ENCODE measurements around the gene HOMER3.

DNA sequence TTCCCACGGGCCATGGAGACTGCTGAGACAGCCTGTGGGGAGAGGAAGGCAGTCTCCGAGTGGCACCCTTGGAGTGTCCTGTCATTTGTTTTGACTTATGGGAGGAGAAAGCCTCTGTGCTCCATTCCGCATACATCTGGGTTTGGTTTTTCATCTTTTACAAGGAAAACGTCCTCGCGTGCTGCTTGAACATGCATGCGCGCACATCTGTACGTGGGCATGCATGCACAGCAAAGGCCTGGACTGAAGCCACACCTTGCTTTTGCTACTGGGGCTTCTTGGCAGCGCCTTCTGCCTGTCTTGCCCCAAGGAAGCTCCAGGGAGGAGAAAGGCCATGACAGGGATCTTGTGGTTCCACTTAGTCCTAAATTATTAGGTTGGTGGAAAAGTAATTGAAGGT, 48.3 kb upstream of the HOMER3 start:
- TF ChIP-seq, protein P1, sequence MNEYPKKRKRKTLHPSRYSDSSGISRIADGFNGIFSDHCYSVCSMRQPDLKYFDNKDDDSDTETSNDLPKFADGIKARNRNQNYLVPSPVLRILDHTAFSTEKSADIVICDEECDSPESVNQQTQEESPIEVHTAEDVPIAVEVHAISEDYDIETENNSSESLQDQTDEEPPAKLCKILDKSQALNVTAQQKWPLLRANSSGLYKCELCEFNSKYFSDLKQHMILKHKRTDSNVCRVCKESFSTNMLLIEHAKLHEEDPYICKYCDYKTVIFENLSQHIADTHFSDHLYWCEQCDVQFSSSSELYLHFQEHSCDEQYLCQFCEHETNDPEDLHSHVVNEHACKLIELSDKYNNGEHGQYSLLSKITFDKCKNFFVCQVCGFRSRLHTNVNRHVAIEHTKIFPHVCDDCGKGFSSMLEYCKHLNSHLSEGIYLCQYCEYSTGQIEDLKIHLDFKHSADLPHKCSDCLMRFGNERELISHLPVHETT (tag by site-specific recombination; IDR thresholded peaks at IDR 0.05) = no peak
- no peak for TF ChIP-seq ZNF530 (tag by site-specific recombination; IDR thresholded peaks at IDR 0.05; ENCODE audit: low read depth)
- TF ChIP-seq, protein P2, sequence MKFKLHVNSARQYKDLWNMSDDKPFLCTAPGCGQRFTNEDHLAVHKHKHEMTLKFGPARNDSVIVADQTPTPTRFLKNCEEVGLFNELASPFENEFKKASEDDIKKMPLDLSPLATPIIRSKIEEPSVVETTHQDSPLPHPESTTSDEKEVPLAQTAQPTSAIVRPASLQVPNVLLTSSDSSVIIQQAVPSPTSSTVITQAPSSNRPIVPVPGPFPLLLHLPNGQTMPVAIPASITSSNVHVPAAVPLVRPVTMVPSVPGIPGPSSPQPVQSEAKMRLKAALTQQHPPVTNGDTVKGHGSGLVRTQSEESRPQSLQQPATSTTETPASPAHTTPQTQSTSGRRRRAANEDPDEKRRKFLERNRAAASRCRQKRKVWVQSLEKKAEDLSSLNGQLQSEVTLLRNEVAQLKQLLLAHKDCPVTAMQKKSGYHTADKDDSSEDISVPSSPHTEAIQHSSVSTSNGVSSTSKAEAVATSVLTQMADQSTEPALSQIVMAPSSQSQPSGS (tag by site-specific recombination; IDR thresholded peaks at IDR 0.05; ENCODE audit: low read depth) = no peak
- TF ChIP-seq, protein P3, sequence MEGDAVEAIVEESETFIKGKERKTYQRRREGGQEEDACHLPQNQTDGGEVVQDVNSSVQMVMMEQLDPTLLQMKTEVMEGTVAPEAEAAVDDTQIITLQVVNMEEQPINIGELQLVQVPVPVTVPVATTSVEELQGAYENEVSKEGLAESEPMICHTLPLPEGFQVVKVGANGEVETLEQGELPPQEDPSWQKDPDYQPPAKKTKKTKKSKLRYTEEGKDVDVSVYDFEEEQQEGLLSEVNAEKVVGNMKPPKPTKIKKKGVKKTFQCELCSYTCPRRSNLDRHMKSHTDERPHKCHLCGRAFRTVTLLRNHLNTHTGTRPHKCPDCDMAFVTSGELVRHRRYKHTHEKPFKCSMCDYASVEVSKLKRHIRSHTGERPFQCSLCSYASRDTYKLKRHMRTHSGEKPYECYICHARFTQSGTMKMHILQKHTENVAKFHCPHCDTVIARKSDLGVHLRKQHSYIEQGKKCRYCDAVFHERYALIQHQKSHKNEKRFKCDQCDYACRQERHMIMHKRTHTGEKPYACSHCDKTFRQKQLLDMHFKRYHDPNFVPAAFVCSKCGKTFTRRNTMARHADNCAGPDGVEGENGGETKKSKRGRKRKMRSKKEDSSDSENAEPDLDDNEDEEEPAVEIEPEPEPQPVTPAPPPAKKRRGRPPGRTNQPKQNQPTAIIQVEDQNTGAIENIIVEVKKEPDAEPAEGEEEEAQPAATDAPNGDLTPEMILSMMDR (tag by site-specific recombination; IDR thresholded peaks at IDR 0.05) = no peak
- no peak for TF ChIP-seq ZNF302 (tag by site-specific recombination; IDR thresholded peaks at IDR 0.05; ENCODE audit: low read depth)
- TF ChIP-seq ZBTB1 (tag by site-specific recombination; IDR thresholded peaks at IDR 0.05) = no peak
- no peak for TF ChIP-seq MZF1 (tag by site-specific recombination; IDR thresholded peaks at IDR 0.05; ENCODE audit: borderline replicate concordance)
- TF ChIP-seq, protein P4, sequence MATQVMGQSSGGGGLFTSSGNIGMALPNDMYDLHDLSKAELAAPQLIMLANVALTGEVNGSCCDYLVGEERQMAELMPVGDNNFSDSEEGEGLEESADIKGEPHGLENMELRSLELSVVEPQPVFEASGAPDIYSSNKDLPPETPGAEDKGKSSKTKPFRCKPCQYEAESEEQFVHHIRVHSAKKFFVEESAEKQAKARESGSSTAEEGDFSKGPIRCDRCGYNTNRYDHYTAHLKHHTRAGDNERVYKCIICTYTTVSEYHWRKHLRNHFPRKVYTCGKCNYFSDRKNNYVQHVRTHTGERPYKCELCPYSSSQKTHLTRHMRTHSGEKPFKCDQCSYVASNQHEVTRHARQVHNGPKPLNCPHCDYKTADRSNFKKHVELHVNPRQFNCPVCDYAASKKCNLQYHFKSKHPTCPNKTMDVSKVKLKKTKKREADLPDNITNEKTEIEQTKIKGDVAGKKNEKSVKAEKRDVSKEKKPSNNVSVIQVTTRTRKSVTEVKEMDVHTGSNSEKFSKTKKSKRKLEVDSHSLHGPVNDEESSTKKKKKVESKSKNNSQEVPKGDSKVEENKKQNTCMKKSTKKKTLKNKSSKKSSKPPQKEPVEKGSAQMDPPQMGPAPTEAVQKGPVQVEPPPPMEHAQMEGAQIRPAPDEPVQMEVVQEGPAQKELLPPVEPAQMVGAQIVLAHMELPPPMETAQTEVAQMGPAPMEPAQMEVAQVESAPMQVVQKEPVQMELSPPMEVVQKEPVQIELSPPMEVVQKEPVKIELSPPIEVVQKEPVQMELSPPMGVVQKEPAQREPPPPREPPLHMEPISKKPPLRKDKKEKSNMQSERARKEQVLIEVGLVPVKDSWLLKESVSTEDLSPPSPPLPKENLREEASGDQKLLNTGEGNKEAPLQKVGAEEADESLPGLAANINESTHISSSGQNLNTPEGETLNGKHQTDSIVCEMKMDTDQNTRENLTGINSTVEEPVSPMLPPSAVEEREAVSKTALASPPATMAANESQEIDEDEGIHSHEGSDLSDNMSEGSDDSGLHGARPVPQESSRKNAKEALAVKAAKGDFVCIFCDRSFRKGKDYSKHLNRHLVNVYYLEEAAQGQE (tag by site-specific recombination; IDR thresholded peaks at IDR 0.05) = no peak
- TF ChIP-seq HOXA7 (CRISPR knock-in tag; IDR thresholded peaks at IDR 0.05; ENCODE audit: borderline replicate concordance) = no peak
- TF ChIP-seq RBAK (tag by site-specific recombination; IDR thresholded peaks at IDR 0.05) = no peak
- no peak for TF ChIP-seq ZNF274 (IDR thresholded peaks at IDR 0.05; ENCODE audit: low read length)
- TF ChIP-seq ZNF274 (tag by site-specific recombination; IDR thresholded peaks at IDR 0.05; ENCODE audit: borderline replicate concordance) = no peak
- no peak for TF ChIP-seq ZNF112 (tag by site-specific recombination; IDR thresholded peaks at IDR 0.05)
- no peak for TF ChIP-seq ZNF561 (tag by site-specific recombination; IDR thresholded peaks at IDR 0.05; ENCODE audit: borderline replicate concordance)

Data from HEK293 (cell line).